Left renal pelvis (tissue), 4 donors: ENCODE results near the gene UNC79. TPM values are rescaled to one million over a fixed set of nuclear protein-coding genes. Genes with fewer than 3 reads are reported as not detected.
"Not testable (repeated sequence)": the region's sequence is repeated elsewhere in the genome, so short reads cannot be mapped to it uniquely, and the experiment has no call there.

ENCODE experiments used
- DNase-seq, 4 donors: peaks; one replicate each; pipeline ENCODE4 v3.0.0-alpha.2; 2013; ENCODE audit warnings: low read depth in 4 of 4, low spot score in 3 of 4
- polyA plus RNA-seq, 4 donors: library from polyadenylated mRNA; unstranded; fragments of 120-200 nt; gene quantifications; one replicate each; pipeline ENCODE4 v1.2.1, GENCODE V29; 2013; ENCODE audit not compliant: insufficient read length in 4 of 4

UNC79 gene
- polyA plus RNA-seq, 4 donors, result 0.38 to 1.1 (median 0.89) TPM

- no peak for DNase-seq
These were observed 59.3 kb downstream of the UNC79 start for GRCh38 chr14:93490001-93490400.

- peak in 1 of 4 donors; percentile 15 for DNase-seq
These were observed 62.3 kb downstream of the UNC79 start for GRCh38 chr14:93493054-93493453.

GRCh38 chr14:93493622-93494021, 62.9 kb downstream of the UNC79 start:
- DNase-seq, result not testable (repeated sequence)

- DNase-seq, result no peak
These were observed 66.4 kb downstream of the UNC79 start for GRCh38 chr14:93496856-93497741.

- no peak for DNase-seq
These were observed 79.3 kb downstream of the UNC79 start for GRCh38 chr14:93510056-93510455.

GRCh38 chr14:93511001-93511400, 80.3 kb downstream of the UNC79 start:
- DNase-seq, result no peak

GRCh38 chr14:93520053-93520607, 89.4 kb downstream of the UNC79 start:
- no peak for DNase-seq

- DNase-seq, result no peak
These were observed 91.5 kb downstream of the UNC79 start for GRCh38 chr14:93522221-93522620.

- DNase-seq, result not testable (repeated sequence)
These were observed 94.5 kb downstream of the UNC79 start for GRCh38 chr14:93525216-93525615.

- no peak for DNase-seq
These were observed 95.1 kb downstream of the UNC79 start for GRCh38 chr14:93525696-93526451.

GRCh38 chr14:93527203-93527607, 96.5 kb downstream of the UNC79 start:
- no peak for DNase-seq

- DNase-seq, result no peak
These were observed 98.3 kb downstream of the UNC79 start for GRCh38 chr14:93528884-93529558.

GRCh38 chr14:93531644-93532043, 100.9 kb downstream of the UNC79 start:
- DNase-seq, result no peak

- no peak for DNase-seq
These were observed 101.8 kb downstream of the UNC79 start for GRCh38 chr14:93532541-93532940.

GRCh38 chr14:93533437-93533836, 102.7 kb downstream of the UNC79 start:
- no peak for DNase-seq

GRCh38 chr14:93533842-93534241, 103.1 kb downstream of the UNC79 start:
- DNase-seq, result no peak

- no peak for DNase-seq
These were observed 104.8 kb downstream of the UNC79 start for GRCh38 chr14:93535537-93535936.

- no peak for DNase-seq
These were observed 106.2 kb downstream of the UNC79 start for GRCh38 chr14:93536945-93537344.

- no peak for DNase-seq
These were observed 107.2 kb downstream of the UNC79 start for GRCh38 chr14:93537951-93538350.

GRCh38 chr14:93538413-93538812, 107.7 kb downstream of the UNC79 start:
- no peak for DNase-seq

- no peak for DNase-seq
These were observed 109.5 kb downstream of the UNC79 start for GRCh38 chr14:93540235-93540634.
